CD4-positive, alpha-beta T cell treated with Interleukin-17A for 1 hour (primary cell): ENCODE measurements around the gene ZNF469.

Experiments used
- DNase-seq: peaks from one replicate; pipeline ENCODE4 v3.0.0-alpha.2; 2020

Gene ZNF469

GRCh38 chr16:88380619-88381018 lies 2.1 kb upstream of the ZNF469 start:
- no peak for DNase-seq

DNA sequence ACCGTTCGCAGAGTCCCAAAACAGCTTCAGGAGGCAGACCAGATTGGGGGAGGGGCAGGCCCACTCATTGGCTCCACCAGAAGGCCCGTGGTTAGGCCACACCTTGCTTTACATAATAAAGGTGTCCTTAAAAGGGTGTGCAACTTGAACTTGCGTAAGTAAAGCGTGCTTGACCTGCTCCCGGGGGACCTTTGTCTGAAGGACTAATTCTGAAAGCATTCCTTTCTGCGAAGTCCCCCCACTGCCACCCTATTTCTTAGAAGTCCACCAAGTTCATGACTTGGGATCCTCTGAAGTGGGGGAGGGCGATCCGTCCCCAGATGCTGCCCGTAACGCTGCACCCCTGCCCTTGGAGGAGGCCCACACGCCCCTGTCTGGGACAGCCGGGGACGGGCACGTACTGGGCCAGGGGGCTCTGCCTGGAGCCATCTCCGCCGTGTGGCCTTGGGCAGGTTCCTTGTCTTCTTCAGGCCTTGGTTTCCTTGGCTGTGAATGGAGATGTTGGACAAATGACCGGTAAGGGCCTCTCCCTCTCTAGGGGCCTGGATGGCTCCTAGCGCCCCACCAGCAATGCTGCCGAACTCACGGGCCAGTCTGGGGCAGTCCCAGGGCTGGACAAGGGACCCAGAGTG lies 823 bp upstream of the ZNF469 start:
- no peak for DNase-seq

- no peak for DNase-seq
These were observed 852 bp downstream of the ZNF469 start for GRCh38 chr16:88383401-88384221.

DNA sequence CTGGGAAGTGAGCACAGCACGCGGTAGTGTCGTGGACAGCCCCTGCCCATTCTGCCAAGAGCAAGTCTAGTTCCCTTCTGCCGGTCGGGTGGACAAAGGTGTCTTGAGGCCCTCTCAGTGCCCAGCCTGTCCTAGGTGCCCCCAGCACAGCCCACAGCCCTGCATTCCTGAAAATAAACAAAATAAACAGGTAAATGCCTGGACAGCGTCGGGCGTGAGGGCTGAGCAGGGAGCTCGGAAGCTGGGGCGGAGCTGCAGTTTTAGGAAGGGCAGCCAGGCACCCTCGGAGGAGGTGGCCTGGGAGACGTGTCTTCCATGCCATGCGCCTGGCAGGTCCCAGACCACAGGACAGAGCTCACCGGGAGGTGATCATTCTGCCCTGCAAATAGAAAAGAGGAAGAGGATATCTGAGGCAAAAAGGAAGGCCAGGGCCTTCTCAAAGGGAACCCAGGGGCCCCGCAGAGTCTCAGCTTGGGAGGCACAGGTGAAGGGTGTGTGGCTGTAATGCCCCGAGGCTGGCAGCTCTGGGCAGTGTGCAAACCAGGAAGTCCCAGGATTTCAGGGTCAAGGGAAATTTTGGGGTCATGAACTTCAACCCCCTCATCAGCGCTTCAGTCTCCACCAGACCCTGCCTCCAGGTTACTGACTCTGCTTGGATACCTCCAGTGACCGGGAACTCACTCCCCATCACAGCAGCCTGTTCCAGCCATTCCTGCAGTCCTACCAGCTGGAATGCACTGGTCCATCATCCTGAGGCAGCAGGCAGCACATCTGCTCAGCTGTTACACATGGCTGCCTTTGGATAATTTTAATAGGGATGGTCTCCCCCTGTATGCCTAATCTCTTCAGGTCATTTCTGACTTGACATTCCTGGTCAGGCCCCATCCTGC lies 1.7 kb downstream of the ZNF469 start:
- DNase-seq = no peak

GRCh38 chr16:88385112-88385594 lies 2.4 kb downstream of the ZNF469 start:
- no peak for DNase-seq

DNA sequence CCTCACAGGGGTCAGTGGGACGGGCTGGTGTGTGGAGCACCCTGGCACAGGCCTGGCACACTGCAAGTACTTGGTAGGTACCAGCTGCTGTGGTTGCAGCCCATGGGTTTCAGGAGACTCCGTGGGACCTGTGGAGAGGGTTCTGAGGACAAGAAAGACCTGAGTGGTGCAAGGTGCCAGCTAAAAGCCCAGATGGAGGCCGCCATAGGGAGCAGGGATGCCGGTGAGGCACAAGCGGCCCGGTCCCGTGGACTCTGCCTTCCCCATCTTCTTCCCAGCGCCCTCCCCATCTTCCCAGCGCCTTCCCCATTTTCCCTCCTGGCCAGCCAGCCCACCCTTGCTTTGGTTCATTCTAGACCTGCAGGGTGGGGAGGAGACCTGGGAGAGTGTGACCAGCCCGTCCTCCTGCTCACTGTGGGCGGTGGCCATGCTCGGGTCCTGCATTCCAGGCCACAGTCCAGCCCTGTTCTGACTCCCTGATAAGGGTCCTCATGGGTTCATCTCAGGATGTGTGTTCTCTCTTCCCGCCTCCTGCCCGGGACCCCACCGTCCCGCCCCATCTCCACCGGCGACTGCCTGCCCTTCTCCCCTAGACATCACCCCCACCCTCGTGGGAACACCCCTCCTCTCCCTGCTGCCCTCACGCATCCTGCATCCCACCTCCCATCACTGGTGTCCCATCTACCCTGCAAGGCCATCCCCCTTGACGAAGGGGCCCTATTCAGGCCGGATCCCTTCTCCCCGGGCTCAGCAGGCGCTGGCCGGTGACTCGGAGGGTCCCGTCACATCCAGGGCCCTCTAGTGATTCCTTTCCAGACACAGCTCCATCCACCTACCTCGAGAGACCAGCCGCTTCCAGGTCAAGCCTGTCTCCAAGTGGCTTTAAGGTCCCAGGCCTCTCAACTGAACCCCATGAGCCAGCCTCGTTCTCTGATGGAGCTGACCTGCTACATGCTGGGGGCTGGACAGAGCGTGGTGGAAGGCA lies 3.4 kb downstream of the ZNF469 start:
- no peak for DNase-seq

DNA sequence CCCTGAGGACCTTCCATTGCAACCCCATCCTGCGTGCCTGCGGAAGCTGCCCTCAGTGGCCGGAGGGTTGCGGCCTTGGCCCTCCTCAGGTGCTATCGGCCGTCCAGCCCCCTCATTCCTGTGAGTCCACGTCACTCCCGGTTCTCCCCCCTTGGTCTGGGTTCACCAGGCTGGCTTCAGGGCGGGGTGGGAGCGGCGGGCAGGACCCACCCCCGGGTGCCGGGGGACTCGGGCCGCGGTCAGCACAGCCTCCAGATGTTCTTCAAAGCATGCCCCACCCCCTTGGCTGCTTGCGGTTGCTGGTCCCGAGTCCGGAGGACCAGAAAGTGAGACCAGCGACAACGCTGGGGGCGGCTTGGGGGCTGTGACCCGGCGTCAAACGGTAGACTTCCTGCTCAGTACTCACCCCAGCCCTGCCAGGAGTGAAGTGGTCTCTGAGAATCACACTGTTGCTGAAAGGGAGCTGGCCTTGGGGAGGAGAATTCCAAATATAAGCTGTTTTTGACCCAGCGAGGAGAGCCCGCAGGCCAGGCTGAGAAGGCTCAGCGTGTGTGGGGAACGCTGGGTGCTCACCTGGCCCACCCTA lies 4.5 kb downstream of the ZNF469 start:
- DNase-seq = no peak

DNA sequence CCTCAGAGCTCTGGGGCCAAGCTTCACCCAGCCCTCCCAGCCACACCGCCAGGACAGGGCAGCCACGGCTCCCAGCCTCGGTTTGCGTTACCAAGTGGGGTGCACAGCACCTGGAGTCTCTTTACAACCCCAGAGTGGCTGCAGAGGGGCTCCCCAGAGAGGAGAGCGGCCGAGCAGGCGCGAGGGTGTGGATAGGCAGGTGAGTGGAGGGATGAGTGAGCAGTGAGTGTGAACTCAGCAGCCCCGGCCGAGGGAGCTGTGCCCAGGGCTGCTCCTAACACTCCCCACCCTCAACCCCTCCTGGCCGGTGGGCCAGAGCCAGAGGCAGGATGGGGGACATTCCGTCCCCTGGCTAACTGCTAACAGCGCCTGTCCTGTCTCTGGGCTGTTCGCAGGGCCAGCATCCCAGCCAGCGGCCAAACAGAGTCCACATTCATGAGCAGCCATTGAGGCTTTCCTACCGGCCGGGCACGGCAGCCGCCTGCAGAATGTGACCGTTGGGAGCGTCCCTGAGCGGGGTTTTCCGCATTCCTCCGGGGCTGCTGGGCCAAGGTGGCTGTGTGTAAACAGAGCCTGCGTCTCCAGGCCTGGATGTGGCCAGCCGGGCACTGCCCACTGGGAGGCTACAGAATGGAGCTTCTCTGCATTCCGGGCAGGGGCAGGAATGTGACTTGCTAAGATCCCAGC lies 5.3 kb downstream of the ZNF469 start:
- DNase-seq = no peak

DNA sequence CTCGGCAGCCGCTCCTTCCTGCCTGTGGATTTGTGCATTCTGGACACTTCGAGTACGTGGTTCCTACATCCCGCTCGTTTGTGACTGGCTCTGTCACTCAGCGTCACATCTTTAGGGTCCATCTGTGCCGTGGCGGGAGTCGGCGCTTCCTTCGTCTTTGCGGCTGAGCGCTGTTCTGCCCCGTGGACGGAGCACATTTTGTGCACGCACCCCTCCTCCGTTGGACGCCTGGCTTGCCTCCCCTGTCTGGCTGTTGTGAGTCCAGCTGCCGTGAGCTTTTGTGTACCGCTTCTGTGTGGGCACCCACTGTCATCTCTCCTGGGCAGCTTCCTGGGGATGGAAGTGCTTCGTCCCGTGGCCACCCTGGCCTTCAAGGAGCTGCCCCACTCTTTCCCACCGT lies 6.4 kb downstream of the ZNF469 start:
- no peak for DNase-seq

DNA sequence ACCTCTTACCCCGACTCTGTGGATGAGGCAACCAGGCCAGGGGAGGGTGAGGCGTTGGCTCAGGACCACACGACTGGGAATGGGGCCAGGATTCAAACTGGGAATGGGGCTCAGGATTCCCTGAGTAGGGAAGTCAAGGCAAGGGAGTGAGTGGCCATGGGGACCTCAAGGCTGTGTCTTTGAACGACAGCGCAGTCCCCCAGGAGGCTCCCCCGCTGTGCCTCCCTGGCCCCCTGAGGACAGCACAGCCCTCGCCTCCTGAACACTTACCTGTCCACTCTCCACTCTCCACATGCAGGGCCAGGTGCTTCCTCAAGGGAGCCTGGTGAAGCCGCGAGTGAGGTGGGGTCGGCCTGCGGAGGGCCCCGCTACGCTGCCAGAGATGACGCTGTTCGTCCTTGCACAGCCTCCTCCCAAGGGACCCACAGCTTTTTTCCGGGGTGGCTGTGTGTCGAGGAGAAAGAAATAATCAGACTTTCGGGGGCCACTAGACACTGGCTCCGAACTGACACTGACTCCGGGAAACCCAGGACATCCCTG lies 6.9 kb downstream of the ZNF469 start:
- no peak for DNase-seq

DNA sequence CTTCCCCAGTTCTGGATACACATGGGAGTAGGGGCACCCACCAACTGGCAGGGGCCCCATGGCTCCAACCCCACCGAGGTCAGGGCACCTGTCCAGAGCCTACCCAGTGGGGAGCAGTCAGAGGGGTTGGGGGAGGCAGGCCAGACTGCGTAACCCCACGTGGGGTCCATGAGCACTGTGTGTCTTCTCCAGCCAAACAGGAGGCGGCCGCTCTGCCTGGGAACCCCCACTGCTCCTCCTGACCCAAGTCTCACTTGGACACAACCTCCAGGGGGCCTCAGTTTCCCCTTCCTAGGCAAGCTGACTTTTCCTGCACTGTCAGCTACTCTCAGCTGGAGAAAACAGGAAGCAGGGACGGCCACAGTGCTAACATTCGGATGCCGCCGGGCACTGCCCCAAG lies 7.5 kb downstream of the ZNF469 start:
- no peak for DNase-seq

DNA sequence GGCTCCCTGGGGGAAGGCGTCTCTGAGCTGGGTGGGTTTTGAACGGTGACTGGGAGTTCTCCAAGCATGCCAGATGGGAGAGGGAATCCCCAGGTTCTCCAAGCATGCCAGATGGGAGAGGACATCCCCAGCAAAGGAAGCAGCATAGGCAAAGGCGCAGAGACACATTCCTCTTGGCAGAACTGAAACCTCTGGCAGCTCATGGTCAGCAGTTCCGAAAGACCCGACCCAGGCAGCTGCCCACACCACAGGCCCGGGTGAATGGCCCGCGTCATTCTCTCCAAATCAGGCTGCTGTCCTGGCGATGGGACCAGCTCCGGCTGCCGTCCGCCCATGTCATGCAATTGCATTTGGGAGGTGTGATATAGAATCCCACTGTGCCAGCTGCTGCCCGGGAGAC lies 8.0 kb downstream of the ZNF469 start:
- DNase-seq = no peak

GRCh38 chr16:88391144-88391850 lies 8.5 kb downstream of the ZNF469 start:
- no peak for DNase-seq

GRCh38 chr16:88392111-88392510 lies 9.4 kb downstream of the ZNF469 start:
- DNase-seq = no peak

- no peak for DNase-seq
These were observed 9.9 kb downstream of the ZNF469 start for GRCh38 chr16:88392616-88393015.

- DNase-seq = no peak
These were observed 10.3 kb downstream of the ZNF469 start for GRCh38 chr16:88393034-88393433.

- DNase-seq = no peak
These were observed 10.8 kb downstream of the ZNF469 start for GRCh38 chr16:88393571-88393970.

- DNase-seq = no peak
These were observed 11.7 kb downstream of the ZNF469 start for GRCh38 chr16:88394426-88394825.

- DNase-seq = no peak
These were observed 13.2 kb downstream of the ZNF469 start for GRCh38 chr16:88395669-88396584.
